Fibroblast of lung (primary cell): ENCODE results near the gene A2M.

ENCODE experiments used
- EZH2 ChIP-seq: IDR thresholded peaks from 2 replicates; pipeline ENCODE4 v1.5.1; 2012; ENCODE audit warnings: low read length, control low read depth, mild to moderate bottlenecking; ENCODE audit errors: missing control alignments
- TF ChIP-seq, protein P1 (sequence below), 2 donors: IDR thresholded peaks in 1 of 2; conservative IDR thresholded peaks in 1 of 2; 1 replicate in 1 of 2; 2 replicates in 1 of 2; pipeline ENCODE4 v1.5.1; 2011 to 2012; ENCODE audit warnings: low read length in 2 of 2, control low read depth in 1 of 2, inconsistent platforms in 1 of 2, low read depth in 1 of 2, mild to moderate bottlenecking in 1 of 2

DNA sequence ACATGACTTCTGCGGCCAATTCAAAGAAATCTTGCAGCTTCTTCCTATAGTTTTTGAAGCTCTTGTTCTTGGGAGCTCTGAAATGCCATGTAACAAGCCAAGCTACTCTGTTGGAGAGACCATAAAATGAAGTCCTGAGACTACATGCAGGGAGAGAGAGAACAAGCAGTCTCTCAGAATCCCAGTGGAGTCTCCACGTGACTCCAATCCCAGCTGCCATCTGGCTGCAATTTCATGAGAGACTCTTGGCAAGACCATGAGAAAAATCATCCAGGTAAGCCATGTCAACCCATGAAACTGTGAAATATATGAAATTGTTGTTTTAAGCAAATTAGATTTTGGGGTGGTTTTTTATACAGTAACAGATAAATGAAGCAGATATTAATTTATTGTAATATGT, 72.0 kb downstream of the A2M start:
- TF ChIP-seq, protein P1, sequence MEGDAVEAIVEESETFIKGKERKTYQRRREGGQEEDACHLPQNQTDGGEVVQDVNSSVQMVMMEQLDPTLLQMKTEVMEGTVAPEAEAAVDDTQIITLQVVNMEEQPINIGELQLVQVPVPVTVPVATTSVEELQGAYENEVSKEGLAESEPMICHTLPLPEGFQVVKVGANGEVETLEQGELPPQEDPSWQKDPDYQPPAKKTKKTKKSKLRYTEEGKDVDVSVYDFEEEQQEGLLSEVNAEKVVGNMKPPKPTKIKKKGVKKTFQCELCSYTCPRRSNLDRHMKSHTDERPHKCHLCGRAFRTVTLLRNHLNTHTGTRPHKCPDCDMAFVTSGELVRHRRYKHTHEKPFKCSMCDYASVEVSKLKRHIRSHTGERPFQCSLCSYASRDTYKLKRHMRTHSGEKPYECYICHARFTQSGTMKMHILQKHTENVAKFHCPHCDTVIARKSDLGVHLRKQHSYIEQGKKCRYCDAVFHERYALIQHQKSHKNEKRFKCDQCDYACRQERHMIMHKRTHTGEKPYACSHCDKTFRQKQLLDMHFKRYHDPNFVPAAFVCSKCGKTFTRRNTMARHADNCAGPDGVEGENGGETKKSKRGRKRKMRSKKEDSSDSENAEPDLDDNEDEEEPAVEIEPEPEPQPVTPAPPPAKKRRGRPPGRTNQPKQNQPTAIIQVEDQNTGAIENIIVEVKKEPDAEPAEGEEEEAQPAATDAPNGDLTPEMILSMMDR (conservative IDR thresholded peaks at IDR 0.05 in 1 of 2, IDR thresholded peaks at IDR 0.05 in 1 of 2; ENCODE audit: low read depth in 1 of 2, low read length in 2 of 2), result no peak
- no peak for TF ChIP-seq EZH2
